Body of pancreas (tissue), 4 donors: ENCODE results near the gene ARV1. TPM values are rescaled to one million over a fixed set of nuclear protein-coding genes. Genes with fewer than 3 reads are reported as not detected.
A peak's percentile ranks its signal among the peaks of the same experiment; 100 is the strongest.

Experiments used
- ATAC-seq: fragments of 150-250 bp; one replicate; pipeline ENCODE4 v1.9.1; 2016
- DNase-seq, 4 donors: peaks; one replicate each; pipeline ENCODE4 v3.0.0-alpha.2; 2019
- H3K27ac ChIP-seq, 4 donors: fragments of 200-600 bp; sonication (generic); 1 replicate in 3 of 4; 2 replicates in 1 of 4; pipeline versions ENCODE4 v1.5.1 to v1.6.1; 2016 to 2019; ENCODE audit warnings: mild to moderate bottlenecking in 1 of 4, mixed read lengths in 1 of 4, moderate library complexity in 1 of 4
- H3K27me3 ChIP-seq, 2 donors: fragments of 200-600 bp; sonication (generic); one replicate each; pipeline ENCODE4 v1.6.0; 2016; ENCODE audit warnings: mild to moderate bottlenecking in 1 of 2
- H3K36me3 ChIP-seq, 2 donors: fragments of 200-600 bp; sonication (generic); replicated peaks in 1 of 2; 2 replicates each; pipeline ENCODE4 v1.5.1; 2016; ENCODE audit warnings: low read depth in 2 of 2; ENCODE audit not compliant: insufficient read depth in 1 of 2
- H3K4me1 ChIP-seq: fragments of 200-600 bp; sonication (generic); one replicate; pipeline ENCODE4 v1.6.0; 2016
- H3K4me3 ChIP-seq, 2 donors: fragments of 200-600 bp; sonication (generic); 1 replicate in 1 of 2; 2 replicates in 1 of 2; pipeline ENCODE4 v1.5.1; 2016 to 2019
- H3K9me3 ChIP-seq, 3 donors: fragments of 200-600 bp; sonication (generic); 1 replicate in 2 of 3; 2 replicates in 1 of 3; pipeline ENCODE4 v1.5.1; 2016
- POLR2A ChIP-seq, 3 donors: fragments of 450-650 bp; IDR thresholded peaks; one replicate each; pipeline ENCODE4 v1.6.1; 2016; ENCODE audit warnings: antibody characterized with exemption in 3 of 3, mild to moderate bottlenecking in 2 of 3
- WGBS, 2 donors: methylation state at CpG; one replicate each; pipeline ENCODE4 v1.1.5; 2017; 5-methylcytosine and 5-hydroxymethylcytosine counted together
- intact Hi-C: fragments of 100-400 bp; cut with DNase I; formaldehyde crosslinking; loops from one replicate; pipeline ENCODE4 v1.15.1; 2023
- total RNA-seq, 2 donors: library from RNA; depleted of rRNA; stranded (reverse); fragments of >200 nt; gene quantifications; one replicate each; pipeline ENCODE4 v1.1.0, GENCODE V29; 2016
- TF ChIP-seq, protein P1 (sequence below), 7 experiments: fragments of 450-650 bp in 4 of 7; fragments of 200-600 bp in 3 of 7; sonication (generic) in 3 of 7; IDR thresholded peaks; one replicate each; pipeline ENCODE4 v1.5.1; 2016 to 2019; ENCODE audit warnings: antibody characterized with exemption in 7 of 7

The ARV1 gene
- total RNA-seq, 2 donors from 2014 or later: 11.5 to 23.6 TPM

DNA sequence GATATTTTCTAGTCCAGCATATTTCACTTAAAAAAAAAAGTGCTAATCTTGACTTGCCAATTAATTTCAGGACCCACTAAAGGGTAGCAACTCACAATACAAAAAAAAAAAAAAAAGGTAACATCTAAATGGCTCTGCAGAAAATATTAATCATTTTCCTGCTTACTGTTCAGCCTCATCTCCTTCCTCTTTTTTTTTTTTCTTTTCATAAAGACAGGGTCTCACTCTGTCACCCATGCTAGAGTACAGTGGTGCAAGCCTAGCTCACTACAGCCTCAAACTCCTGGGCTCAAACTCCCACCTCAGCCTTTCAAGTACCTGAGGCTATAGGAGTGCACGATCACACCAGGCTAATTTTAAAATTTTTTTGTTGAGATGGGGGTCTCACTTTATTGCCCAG is 30.6 kb upstream of the ARV1 start:
- H3K36me3 ChIP-seq: peaks cover 0 to 2% of the 10 kb centered on the region in 2 donors
- TF ChIP-seq, protein P1, sequence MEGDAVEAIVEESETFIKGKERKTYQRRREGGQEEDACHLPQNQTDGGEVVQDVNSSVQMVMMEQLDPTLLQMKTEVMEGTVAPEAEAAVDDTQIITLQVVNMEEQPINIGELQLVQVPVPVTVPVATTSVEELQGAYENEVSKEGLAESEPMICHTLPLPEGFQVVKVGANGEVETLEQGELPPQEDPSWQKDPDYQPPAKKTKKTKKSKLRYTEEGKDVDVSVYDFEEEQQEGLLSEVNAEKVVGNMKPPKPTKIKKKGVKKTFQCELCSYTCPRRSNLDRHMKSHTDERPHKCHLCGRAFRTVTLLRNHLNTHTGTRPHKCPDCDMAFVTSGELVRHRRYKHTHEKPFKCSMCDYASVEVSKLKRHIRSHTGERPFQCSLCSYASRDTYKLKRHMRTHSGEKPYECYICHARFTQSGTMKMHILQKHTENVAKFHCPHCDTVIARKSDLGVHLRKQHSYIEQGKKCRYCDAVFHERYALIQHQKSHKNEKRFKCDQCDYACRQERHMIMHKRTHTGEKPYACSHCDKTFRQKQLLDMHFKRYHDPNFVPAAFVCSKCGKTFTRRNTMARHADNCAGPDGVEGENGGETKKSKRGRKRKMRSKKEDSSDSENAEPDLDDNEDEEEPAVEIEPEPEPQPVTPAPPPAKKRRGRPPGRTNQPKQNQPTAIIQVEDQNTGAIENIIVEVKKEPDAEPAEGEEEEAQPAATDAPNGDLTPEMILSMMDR (IDR thresholded peaks at IDR 0.05): no peak
- no peak for TF ChIP-seq POLR2A (IDR thresholded peaks at IDR 0.05)
- intact Hi-C loops: no loop called here
- 96 to 100% methylated on average over 1 of the region's 1 CpG for WGBS, 2 donors
- no peak overlapping the region for H3K27ac ChIP-seq
- no peaks in the 10 kb centered on the region for H3K27me3 ChIP-seq
- ATAC-seq (no peak), DNase-seq (no peak)
- no peak overlapping the region for H3K4me3 ChIP-seq
- H3K9me3 ChIP-seq: no peaks in the 10 kb centered on the region
- no peaks in the 10 kb centered on the region for H3K4me1 ChIP-seq

GRCh38 chr1:230948903-230949302 is 30.0 kb upstream of the ARV1 start:
- H3K36me3 ChIP-seq: peaks cover 0 to 2% of the 10 kb centered on the region in 2 donors
- TF ChIP-seq, protein P1 (IDR thresholded peaks at IDR 0.05): no peak
- no peak for TF ChIP-seq POLR2A (IDR thresholded peaks at IDR 0.05)
- ATAC-seq (no peak), DNase-seq (no peak)
- H3K4me3 ChIP-seq: no peak overlapping the region
- no peaks in the 10 kb centered on the region for H3K27me3 ChIP-seq
- 89 to 90% methylated on average over 3 of the region's 3 CpGs for WGBS, 2 donors
- H3K9me3 ChIP-seq: no peaks in the 10 kb centered on the region
- no peak overlapping the region for H3K27ac ChIP-seq
- intact Hi-C loops: no loop called here
- H3K4me1 ChIP-seq: no peaks in the 10 kb centered on the region

DNA sequence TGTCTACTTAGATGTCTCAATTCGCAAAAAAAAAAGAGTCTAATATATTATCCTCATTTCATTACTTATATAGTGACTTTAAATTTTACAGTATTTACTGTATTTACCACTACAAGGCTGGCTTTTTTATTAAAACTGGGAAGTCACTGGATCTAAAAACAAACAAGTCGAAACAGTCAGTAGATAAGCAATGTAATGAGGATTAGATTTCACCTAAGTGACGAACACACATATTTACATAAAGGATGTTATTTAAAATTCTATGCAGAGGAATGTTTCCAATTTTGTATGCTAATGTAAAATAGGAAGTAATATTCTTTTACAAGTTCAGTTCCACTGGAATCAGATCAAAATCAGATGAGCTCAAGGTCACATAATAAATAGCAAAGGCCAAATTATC is 28.5 kb upstream of the ARV1 start:
- intact Hi-C loops: no loop called here
- WGBS, 2 donors: 43 to 44% methylated on average over 3 of the region's 3 CpGs
- Histone ChIP-seq H3K4me1 (no peaks in the 10 kb centered on the region), H3K9me3 (no peaks in the 10 kb centered on the region), H3K4me3 (no peak overlapping the region), H3K27me3 (no peaks in the 10 kb centered on the region), H3K36me3 (peaks cover 0 to 2% of the 10 kb centered on the region in 2 donors), H3K27ac (no peak overlapping the region)
- ATAC-seq (no peak), DNase-seq (no peak)
- TF ChIP-seq, protein P1 (IDR thresholded peaks at IDR 0.05): no peak
- no peak for TF ChIP-seq POLR2A (IDR thresholded peaks at IDR 0.05)

GRCh38 chr1:230957580-230957989 is 21.3 kb upstream of the ARV1 start:
- Histone ChIP-seq H3K36me3 (peaks cover 0 to 2% of the 10 kb centered on the region in 2 donors), H3K4me3 (no peak overlapping the region), H3K27me3 (no peaks in the 10 kb centered on the region), H3K4me1 (peaks cover 8% of the 10 kb centered on the region), H3K9me3 (no peaks in the 10 kb centered on the region), H3K27ac (no peak overlapping the region)
- ATAC-seq (no peak), DNase-seq (no peak)
- 91 to 92% methylated on average over 4 of the region's 4 CpGs for WGBS, 2 donors
- TF ChIP-seq, protein P1 (IDR thresholded peaks at IDR 0.05): no peak
- TF ChIP-seq POLR2A (IDR thresholded peaks at IDR 0.05): no peak
- intact Hi-C loops: no loop called here

- Histone ChIP-seq H3K27ac (no peak overlapping the region), H3K36me3 (no peaks in the 10 kb centered on the region), H3K4me3 (no peak overlapping the region), H3K27me3 (no peaks in the 10 kb centered on the region), H3K9me3 (no peaks in the 10 kb centered on the region), H3K4me1 (peaks cover 8% of the 10 kb centered on the region)
- WGBS, 2 donors: 51 to 54% methylated on average over 4 of the region's 4 CpGs
- intact Hi-C loops: no loop called here
- TF ChIP-seq, protein P1 (IDR thresholded peaks at IDR 0.05): no peak
- no peak for TF ChIP-seq POLR2A (IDR thresholded peaks at IDR 0.05)
- DNase-seq: peak in 1 of 4 donors; percentile 28
- ATAC-seq: peak; percentile 50
Observed at GRCh38 chr1:230958370-230958769, 20.5 kb upstream of the ARV1 start.
